Measurements from ENCODE around the gene FAM117B. TPM values are rescaled to one million over a fixed set of nuclear protein-coding genes. Genes with fewer than 3 reads are reported as not detected.
"Not testable (repeated sequence)": the region's sequence is repeated elsewhere in the genome, so short reads cannot be mapped to it uniquely, and the experiment has no call there.

FAM117B gene
- total RNA-seq, 1 donor from 2014 or later, result 9.6 TPM

- no peak overlapping the region for H3K4me3 Mint-ChIP-seq (ENCODE audit: unreplicated experiment)
Measured at GRCh38 chr2:202790676-202791075, 155.9 kb downstream of the FAM117B start.

GRCh38 chr2:202797944-202798343 is 163.2 kb downstream of the FAM117B start:
- Mint-ChIP-seq H3K27ac (ENCODE audit: unreplicated experiment) (no peak overlapping the region), H3K27me3 (ENCODE audit: unreplicated experiment) (no peaks in the 10 kb centered on the region), H3K4me1 (ENCODE audit: unreplicated experiment) (peaks cover 17% of the 10 kb centered on the region), H3K9me3 (ENCODE audit: unreplicated experiment) (peaks cover 9% of the 10 kb centered on the region), H3K4me3 (ENCODE audit: unreplicated experiment) (no peak overlapping the region), H3K36me3 (ENCODE audit: unreplicated experiment) (peaks cover 17% of the 10 kb centered on the region)
- DNase-seq (ENCODE audit: extremely low spot score, unreplicated experiment), result no peak
- no peak for TF ChIP-seq CTCF (IDR thresholded peaks at IDR 0.05)

More at GRCh38 chr2:202790676-202791075, 155.9 kb downstream of the FAM117B start:
- Mint-ChIP-seq H3K36me3 (ENCODE audit: unreplicated experiment) (peaks cover 9% of the 10 kb centered on the region), H3K27me3 (ENCODE audit: unreplicated experiment) (no peaks in the 10 kb centered on the region), H3K27ac (ENCODE audit: unreplicated experiment) (no peak overlapping the region), H3K9me3 (ENCODE audit: unreplicated experiment) (no peaks in the 10 kb centered on the region), H3K4me1 (ENCODE audit: unreplicated experiment) (no peaks in the 10 kb centered on the region)
- no peak for TF ChIP-seq CTCF (IDR thresholded peaks at IDR 0.05)
- no peak for DNase-seq (ENCODE audit: extremely low spot score, unreplicated experiment)

GRCh38 chr2:202805911-202806310 is 171.1 kb downstream of the FAM117B start:
- H3K9me3 Mint-ChIP-seq (ENCODE audit: unreplicated experiment), result not testable (repeated sequence)
- H3K4me1 Mint-ChIP-seq (ENCODE audit: unreplicated experiment), result peaks cover 33% of the 10 kb centered on the region

GRCh38 chr2:202807431-202808138 is 172.8 kb downstream of the FAM117B start:
- H3K36me3 Mint-ChIP-seq (ENCODE audit: unreplicated experiment); DNase-seq (ENCODE audit: extremely low spot score, unreplicated experiment); H3K4me3 Mint-ChIP-seq (ENCODE audit: unreplicated experiment); H3K9me3 Mint-ChIP-seq (ENCODE audit: unreplicated experiment); H3K27me3 Mint-ChIP-seq (ENCODE audit: unreplicated experiment): not testable (repeated sequence)
- peaks cover 18% of the 10 kb centered on the region for H3K4me1 Mint-ChIP-seq (ENCODE audit: unreplicated experiment)
- peak overlapping the region; percentile 71 for H3K27ac Mint-ChIP-seq (ENCODE audit: unreplicated experiment)

More at GRCh38 chr2:202805911-202806310, 171.1 kb downstream of the FAM117B start:
- not testable (repeated sequence) for H3K27ac Mint-ChIP-seq (ENCODE audit: unreplicated experiment); H3K4me3 Mint-ChIP-seq (ENCODE audit: unreplicated experiment); H3K36me3 Mint-ChIP-seq (ENCODE audit: unreplicated experiment); H3K27me3 Mint-ChIP-seq (ENCODE audit: unreplicated experiment); DNase-seq (ENCODE audit: extremely low spot score, unreplicated experiment)

- TF ChIP-seq CTCF (IDR thresholded peaks at IDR 0.05), result no peak
- Mint-ChIP-seq H3K4me3 (ENCODE audit: unreplicated experiment) (no peak overlapping the region), H3K36me3 (ENCODE audit: unreplicated experiment) (peaks cover 7% of the 10 kb centered on the region), H3K9me3 (ENCODE audit: unreplicated experiment) (no peaks in the 10 kb centered on the region), H3K27me3 (ENCODE audit: unreplicated experiment) (no peaks in the 10 kb centered on the region), H3K27ac (ENCODE audit: unreplicated experiment) (no peak overlapping the region), H3K4me1 (ENCODE audit: unreplicated experiment) (peaks cover 16% of the 10 kb centered on the region)
- DNase-seq (ENCODE audit: extremely low spot score, unreplicated experiment), result no peak
Measured at GRCh38 chr2:202808754-202809153, 174.0 kb downstream of the FAM117B start.

- Mint-ChIP-seq H3K4me3 (ENCODE audit: unreplicated experiment) (no peak overlapping the region), H3K4me1 (ENCODE audit: unreplicated experiment) (peaks cover 10% of the 10 kb centered on the region), H3K27ac (ENCODE audit: unreplicated experiment) (no peak overlapping the region), H3K9me3 (ENCODE audit: unreplicated experiment) (no peaks in the 10 kb centered on the region), H3K36me3 (ENCODE audit: unreplicated experiment) (peaks cover 9% of the 10 kb centered on the region), H3K27me3 (ENCODE audit: unreplicated experiment) (no peaks in the 10 kb centered on the region)
- TF ChIP-seq CTCF (IDR thresholded peaks at IDR 0.05), result no peak
- DNase-seq (ENCODE audit: extremely low spot score, unreplicated experiment), result no peak
Measured at GRCh38 chr2:202813387-202813786, 178.6 kb downstream of the FAM117B start.
